HG03103 (cell line): Measurements from ENCODE around the gene GH1.
"Not testable (repeated sequence)": the region's sequence is repeated elsewhere in the genome, so short reads cannot be mapped to it uniquely, and the experiment has no call there.

Source experiments
- ATAC-seq: cut with Tn5 transposase; IDR thresholded peaks from one replicate; pipeline ENCODE4 v1.9.1; 2021; ENCODE audit warnings: low read depth; ENCODE audit not compliant: unreplicated experiment

GH1 gene

GRCh38 chr17:63928172-63928666, 9.6 kb upstream of the GH1 start:
- no peak for ATAC-seq

GRCh38 chr17:63927464-63928171, 9.0 kb upstream of the GH1 start:
- ATAC-seq, result no peak

GRCh38 chr17:63926164-63926563, 7.5 kb upstream of the GH1 start:
- ATAC-seq, result no peak

- no peak for ATAC-seq
These were observed 7.0 kb upstream of the GH1 start for GRCh38 chr17:63925615-63926014.

- ATAC-seq, result not testable (repeated sequence)
These were observed 3.8 kb upstream of the GH1 start for GRCh38 chr17:63922402-63922801.

- not testable (repeated sequence) for ATAC-seq
These were observed 2.1 kb upstream of the GH1 start for GRCh38 chr17:63920779-63921178.

GRCh38 chr17:63920050-63920449, 1.4 kb upstream of the GH1 start:
- not testable (repeated sequence) for ATAC-seq

GRCh38 chr17:63919311-63919723, 678 bp upstream of the GH1 start:
- ATAC-seq, result no peak

- no peak for ATAC-seq
These were observed 334 bp downstream of the GH1 start for GRCh38 chr17:63918305-63918704.

GRCh38 chr17:63917646-63918045, 993 bp downstream of the GH1 start:
- ATAC-seq, result no peak

GRCh38 chr17:63917206-63917605, 1.4 kb downstream of the GH1 start:
- not testable (repeated sequence) for ATAC-seq

- ATAC-seq, result no peak
These were observed 2.0 kb downstream of the GH1 start for GRCh38 chr17:63916566-63917185.

- ATAC-seq, result not testable (repeated sequence)
These were observed 2.9 kb downstream of the GH1 start for GRCh38 chr17:63915753-63916152.

- no peak for ATAC-seq
These were observed 4.2 kb downstream of the GH1 start for GRCh38 chr17:63914471-63914870.

GRCh38 chr17:63911657-63912100, 7.0 kb downstream of the GH1 start:
- no peak for ATAC-seq

- ATAC-seq, result no peak
These were observed 7.5 kb downstream of the GH1 start, which contains the start of gene CSHL1 for GRCh38 chr17:63911041-63911635. TSS of gene CSHL1 (minus strand) at chr17:63911258. CDS start at chr17:63911196, 62 bp downstream.

GRCh38 chr17:63910096-63910495, 8.5 kb downstream of the GH1 start:
- no peak for ATAC-seq

- not testable (repeated sequence) for ATAC-seq
These were observed 9.1 kb downstream of the GH1 start for GRCh38 chr17:63909586-63909985.

GRCh38 chr17:63907161-63907778, 11.4 kb downstream of the GH1 start:
- ATAC-seq, result not testable (repeated sequence)

- not testable (repeated sequence) for ATAC-seq
These were observed 13.8 kb downstream of the GH1 start for GRCh38 chr17:63904796-63905195.

- not testable (repeated sequence) for ATAC-seq
These were observed 14.8 kb downstream of the GH1 start for GRCh38 chr17:63903787-63904201.
